K562 (cell line): ENCODE results near the gene HYI. TPM values are rescaled to one million over a fixed set of nuclear protein-coding genes. Genes with fewer than 3 reads are reported as not detected.

Source experiments
- ATAC-seq: fragments of 200-7000 bp; cut with Tn5 transposase; 3 replicates; pipeline ENCODE4 v1.9.1; 2020; ENCODE audit warnings: moderate library complexity
- BruUV-seq: library from RNA; stranded (reverse); fragments of 400-500 nt; replicated peaks from 2 replicates; lab custom pipeline; 2021; lab: Mats Ljungman, UMichigan
- CTCF ChIA-PET: fragments of 300-600 bp; formaldehyde crosslinking; extraction: SDS; loops from one replicate; lab custom pipeline; 2021; ENCODE audit warnings: low intra/inter-chr PET ratio; lab: Yijun Ruan, JAX
- POLR2A ChIA-PET: fragments of 300-600, 350-650 bp; sonication (Branson Sonifier 250); formaldehyde crosslinking; extraction: SDS; loops from one replicate; lab custom pipeline; 2021; ENCODE audit warnings: antibody characterized with exemption, inconsistent platforms; lab: Yijun Ruan, JAX
- DNase-seq, 4 experiments: peaks; one replicate each; pipeline versions ENCODE4 v3.0.0 to v3.0.0-alpha.2; 2011 to 2018; ENCODE audit warnings: low spot score in 3 of 4, mixed read lengths in 3 of 4; ENCODE audit errors: extremely low read depth in 1 of 4
- FAIRE-seq: peaks from 2 replicates; lab custom pipeline; 2011; peaks lifted over from hg19 to GRCh38; lab: Jason Lieb, UNC
- H2AFZ ChIP-seq: 2 replicates; pipeline ENCODE4 v1.6.0; 2011; ENCODE audit warnings: low read depth, low read length, control low read depth, inconsistent platforms
- H3K27ac ChIP-seq: fragments of 200-600 bp; 3 replicates; pipeline ENCODE4 v1.8.0; 2011; ENCODE audit warnings: low read depth, mild to moderate bottlenecking, control low read depth, inconsistent platforms, low read length, moderate library complexity, mixed read lengths; ENCODE audit errors: extremely low read depth
- H3K27me3 ChIP-seq, 2 experiments: fragments of 300-600 bp in 1 of 2; 2 replicates in 1 of 2; 3 replicates in 1 of 2; pipeline versions ENCODE4 v1.6.0 to v1.8.0; 2011; ENCODE audit warnings: inconsistent platforms in 2 of 2, low read length in 2 of 2, mild to moderate bottlenecking in 1 of 2, mixed read lengths in 1 of 2, moderate library complexity in 1 of 2; ENCODE audit not compliant: control insufficient read depth in 2 of 2, insufficient read depth in 2 of 2
- H3K36me3 ChIP-seq: fragments of 300-600 bp; 3 replicates; pipeline ENCODE4 v1.8.0; 2011; ENCODE audit warnings: mild to moderate bottlenecking, low read length, inconsistent platforms; ENCODE audit not compliant: control insufficient read depth, insufficient read depth
- H3K4me1 ChIP-seq, 2 experiments: fragments of 200-600 bp in 1 of 2; replicated peaks in 1 of 2; 2 replicates in 1 of 2; 3 replicates in 1 of 2; pipeline versions ENCODE4 v1.5.1 to v1.8.0; 2011; ENCODE audit warnings: inconsistent platforms in 2 of 2, low read length in 2 of 2, mild to moderate bottlenecking in 1 of 2, mixed read lengths in 1 of 2, moderate library complexity in 1 of 2; ENCODE audit not compliant: control insufficient read depth in 2 of 2, insufficient read depth in 2 of 2
- H3K4me2 ChIP-seq: 2 replicates; pipeline ENCODE4 v1.6.1; 2011; ENCODE audit warnings: low read length, control low read depth, inconsistent platforms, mixed read lengths; ENCODE audit not compliant: insufficient read depth
- H3K4me3 ChIP-seq: fragments of 200-600 bp; sonication (generic), shearing (Covaris generic); 2 replicates; pipeline ENCODE4 v1.5.1; 2016; ENCODE audit warnings: control low read depth, inconsistent platforms
- H3K79me2 ChIP-seq: fragments of 200-600 bp; 3 replicates; pipeline ENCODE4 v1.8.0; 2011; ENCODE audit warnings: low read length, inconsistent platforms; ENCODE audit not compliant: control insufficient read depth, insufficient read depth
- H3K9ac ChIP-seq, 2 experiments: 2 replicates each; pipeline versions ENCODE4 v1.6.0 to v1.6.1; 2011; ENCODE audit warnings: low read depth in 2 of 2, low read length in 2 of 2, control low read depth in 1 of 2, inconsistent platforms in 1 of 2, mild to moderate bottlenecking in 1 of 2, mixed read lengths in 1 of 2; ENCODE audit not compliant: insufficient read depth in 1 of 2
- H3K9me1 ChIP-seq: one replicate; pipeline ENCODE4 v1.6.0; 2011; ENCODE audit warnings: inconsistent platforms, mild to moderate bottlenecking, low read length, moderate library complexity; ENCODE audit not compliant: control insufficient read depth, insufficient read depth
- H3K9me3 ChIP-seq: replicated peaks from 2 replicates; pipeline ENCODE4 v1.5.1; 2011; ENCODE audit warnings: low read depth, low read length, inconsistent platforms; ENCODE audit not compliant: control insufficient read depth, insufficient read depth
- H4K20me1 ChIP-seq: replicated peaks from 2 replicates; pipeline ENCODE4 v1.6.1; 2011; ENCODE audit warnings: low read length, inconsistent platforms, mixed read lengths; ENCODE audit not compliant: control insufficient read depth, insufficient read depth
- ATF1 ChIP-seq, 2 experiments: fragments of 450-650 bp in 1 of 2; IDR thresholded peaks; 2 replicates each; pipeline ENCODE4 v1.6.1; 2016; ENCODE audit warnings: missing compliant biosample characterization in 1 of 2, missing genetic modification characterization in 1 of 2
- BACH1 ChIP-seq: fragments of 200-800 bp; sonication (Bioruptor generic); IDR thresholded peaks from 2 replicates; pipeline ENCODE4 v1.6.1; 2016; ENCODE audit warnings: missing genetic modification characterization, missing compliant biosample characterization
- EWSR1 ChIP-seq: fragments of 450-650 bp; IDR thresholded peaks from 2 replicates; pipeline ENCODE4 v1.6.1; 2018; ENCODE audit warnings: borderline replicate concordance, mild to moderate bottlenecking, low read depth, moderate library complexity; ENCODE audit not compliant: partially characterized antibody
- GTF3C2 ChIP-seq: IDR thresholded peaks from 3 replicates; pipeline ENCODE4 v1.6.1; 2011; ENCODE audit warnings: borderline replicate concordance, mild to moderate bottlenecking, moderate library complexity; ENCODE audit not compliant: insufficient read length; ENCODE audit errors: extremely low read depth
- MCM7 ChIP-seq, 2 experiments: fragments of 450-650 bp; IDR thresholded peaks; 2 replicates each; pipeline ENCODE4 v1.6.1; 2016 to 2018
- NCOA6 ChIP-seq: fragments of 450-650 bp; IDR thresholded peaks from 2 replicates; pipeline ENCODE4 v1.6.1; 2017; ENCODE audit warnings: mild to moderate bottlenecking
- POLR2G ChIP-seq: fragments of 200-400 bp; formaldehyde crosslinking; IDR thresholded peaks from 2 replicates; pipeline ENCODE4 v1.6.1; 2017; ENCODE audit warnings: low read depth, mild to moderate bottlenecking, antibody characterized with exemption, low read length, moderate library complexity
- PTTG1 ChIP-seq: fragments of 450-650 bp; IDR thresholded peaks from 2 replicates; pipeline ENCODE4 v1.6.1; 2016; ENCODE audit warnings: low read depth, mild to moderate bottlenecking, missing genetic modification characterization, missing compliant biosample characterization
- TCF7 ChIP-seq: sonication (generic); IDR thresholded peaks from 2 replicates; pipeline ENCODE4 v1.6.1; 2016; ENCODE audit warnings: antibody characterized with exemption, borderline replicate concordance
- WGBS: fragments of 100-300 bp; shearing (Covaris generic); methylation state at CpG from one replicate; pipeline ENCODE4 v1.1.6; 2016; ENCODE audit warnings: low coverage, mixed read lengths; ENCODE audit not compliant: insufficient coverage; ENCODE audit errors: missing lambda C conversion rate; 5-methylcytosine and 5-hydroxymethylcytosine counted together
- in situ Hi-C: fragments of 300-500 bp; cut with MboI; formaldehyde crosslinking; loops from 4 replicates; pipeline ENCODE4 v1.15.0; 2018; ENCODE audit warnings: inconsistent platforms, mixed read lengths
- intact Hi-C: fragments of 100-400 bp; cut with micrococcal nuclease; formaldehyde crosslinking; loops from 2 replicates; pipeline ENCODE4 v1.14.2; 2022
- polyA plus RNA-seq, 8 experiments: library from polyadenylated mRNA; depleted of rRNA in 4 of 8; stranded (reverse) in 5 of 8; unstranded in 3 of 8; fragments of >200 nt; fragmentation: Nextera tagmentation in 2 of 8; fragmentation: Illumina TruSeq in 1 of 8; extraction: Ambion mirVana in 2 of 8; extraction: Trizol in 1 of 8; gene quantifications; 2 replicates each; pipeline versions ENCODE4 v1.2.1 to v1.2.3, GENCODE V29; 2011 to 2014; ENCODE audit warnings: inconsistent platforms in 1 of 8, missing spikeins in 1 of 8
- total RNA-seq, 7 experiments: library from RNA; depleted of rRNA in 6 of 7; stranded (reverse); fragments of >200 nt in 6 of 7; fragmentation: Illumina TruSeq in 2 of 7; extraction: Trizol in 2 of 7; gene quantifications; 2 replicates each; pipeline versions ENCODE4 v1.2.1 to v1.2.3, GENCODE V29; 2011 to 2021; ENCODE audit warnings: low replicate concordance in 1 of 7

The HYI gene
- total and polyA plus RNA-seq, 9 of the 15 experiments (the other 6 are each of a cell fraction or from before 2014, with no cell fraction given): 0.04 to 4.1 (median 1.4) TPM; not detected in 1

GRCh38 chr1:43444151-43444828, 9.4 kb downstream of the HYI start:
- peaks cover 4% of the 10 kb centered on the region for H3K9me1 ChIP-seq
- no peaks in the 10 kb centered on the region for H3K79me2 ChIP-seq
- ATAC-seq: peak; percentile 18; the same call in 1 of the 3 replicates
- H3K27me3 ChIP-seq: no peaks in the 10 kb centered on the region
- no peak overlapping the region for H3K9ac ChIP-seq
- no peak for TF ChIP-seq NCOA6
- TF ChIP-seq, all 486 proteins: peak for 0
- H3K27ac ChIP-seq: no peak overlapping the region
- H3K36me3 ChIP-seq: peaks cover 58% of the 10 kb centered on the region; the same call in 2 of the 3 replicates
- in situ Hi-C loops (no loop called here), intact Hi-C loops (no loop called here)
- no peak overlapping the region for H3K4me3 ChIP-seq
- POLR2A ChIA-PET: interaction anchor here (0.6 to 2.1 kb wide), 6 partner anchors 11 to 885 kb away, joined by 3 to 6 read pairs (median 4); no protein-coding TSS in a partner anchor
- FAIRE-seq (peak; percentile 23), DNase-seq (no peak)
- WGBS: 75% methylated on average over 13 of the region's 13 CpGs
- no peaks in the 10 kb centered on the region for H3K9me3 ChIP-seq
- BruUV-seq: no TSS peak
- CTCF ChIA-PET: no interaction called here
- peaks cover 8% of the 10 kb centered on the region in 2 experiments; a peak in 3 of 5 replicates for H3K4me1 ChIP-seq
- H2AFZ ChIP-seq: no peak overlapping the region
- no peak overlapping the region for H3K4me2 ChIP-seq
- H4K20me1 ChIP-seq: peaks cover 4% of the 10 kb centered on the region; the same call in 1 of the 2 replicates

GRCh38 chr1:43443197-43443946, 10.4 kb downstream of the HYI start:
- no TSS peak for BruUV-seq
- H3K9me1 ChIP-seq: peaks cover 4% of the 10 kb centered on the region
- ChIA-PET POLR2A (interaction anchor here (2.1 kb wide), 1 partner anchor 10 kb away, joined by 6 read pairs; no protein-coding TSS in a partner anchor), CTCF (no interaction called here)
- TF ChIP-seq GTF3C2 (no peak), MCM7 (IDR thresholded peaks at IDR 0.05) (no peak), POLR2G (0 out of 2 replicates have a peak, but pooled peaks have one; percentile 22), ATF1 (CRISPR knock-in tag; IDR thresholded peaks at IDR 0.05) (no peak), ATF1 (tag; IDR thresholded peaks at IDR 0.05) (no peak), EWSR1 (no peak), BACH1 (tag) (no peak), PTTG1 (tag) (no peak), TCF7 (no peak)
- DNase-seq (no peak), FAIRE-seq (no peak), ATAC-seq (no peak)
- H3K4me3 ChIP-seq: no peak overlapping the region
- peaks cover 4% of the 10 kb centered on the region; the same call in 1 of the 2 replicates for H4K20me1 ChIP-seq
- intact Hi-C loops: no loop called here
- 0 out of 4 replicates have a peak overlapping the region, but pooled peaks of 1 of the 2 experiments have one; percentile 36 for H3K9ac ChIP-seq
- no peak overlapping the region for H2AFZ ChIP-seq
- H3K27ac ChIP-seq: no peak overlapping the region
- in situ Hi-C loops: no loop called here
- 83% methylated on average over 15 of the region's 16 CpGs for WGBS
- no peak overlapping the region for H3K4me2 ChIP-seq
- no peaks in the 10 kb centered on the region for H3K27me3 ChIP-seq
- peaks cover 51% of the 10 kb centered on the region; the same call in 2 of the 3 replicates for H3K36me3 ChIP-seq
- no peaks in the 10 kb centered on the region for H3K9me3 ChIP-seq
- peaks cover 8% of the 10 kb centered on the region in 2 experiments; a peak in 3 of 5 replicates for H3K4me1 ChIP-seq
- H3K79me2 ChIP-seq: no peaks in the 10 kb centered on the region
